Activated naive CD8-positive, alpha-beta T cell treated with anti-CD3 and anti-CD28 coated beads, Interleukin-2, amount 10 ng/mL, durations not matched to agents 7 days and 5 days (primary cell): ENCODE data around the gene CYP3A5. TPM values are rescaled to one million over a fixed set of nuclear protein-coding genes. Genes with fewer than 3 reads are reported as not detected.

ENCODE experiments used
- ATAC-seq: fragments of 150-1000 bp; cut with Tn5 transposase; one replicate; pipeline ENCODE4 v1.10.0; 2021; ENCODE audit warnings: low read depth, moderate library complexity
- POLR2A ChIA-PET: fragments of 350-600 bp; sonication (Branson Sonifier 250); formaldehyde crosslinking; loops from one replicate; lab custom pipeline; 2021; ENCODE audit warnings: antibody characterized with exemption; lab: Charles Lee
- DNase-seq: peaks from one replicate; pipeline ENCODE4 v3.0.0; 2021
- H3K27ac Mint-ChIP-seq: one replicate; pipeline ENCODE4 v1.8.0; 2022; ENCODE audit warnings: mild to moderate bottlenecking, mixed read lengths
- H3K27me3 Mint-ChIP-seq: one replicate; pipeline ENCODE4 v1.8.0; 2022; ENCODE audit warnings: mild to moderate bottlenecking, moderate library complexity, mixed read lengths
- H3K36me3 Mint-ChIP-seq: one replicate; pipeline ENCODE4 v1.8.0; 2021; ENCODE audit warnings: mild to moderate bottlenecking, mixed read lengths
- H3K4me1 Mint-ChIP-seq: one replicate; pipeline ENCODE4 v1.8.0; 2021; ENCODE audit warnings: mixed read lengths
- H3K4me3 Mint-ChIP-seq: one replicate; pipeline ENCODE4 v1.8.0; 2022; ENCODE audit warnings: mild to moderate bottlenecking, moderate library complexity, mixed read lengths
- H3K9me3 Mint-ChIP-seq: one replicate; pipeline ENCODE4 v1.8.0; 2021; ENCODE audit warnings: mixed read lengths
- total RNA-seq, 2 experiments: library from RNA; stranded (reverse); gene quantifications; one replicate each; pipeline ENCODE4 v1.2.3, GENCODE V29; 2021

The CYP3A5 gene
- total RNA-seq, 2 experiments from 2014 or later: not detected

GRCh38 chr7:99606531-99606930 lies 73.3 kb downstream of the CYP3A5 start:
- POLR2A ChIA-PET: no interaction called here
- Mint-ChIP-seq H3K27ac (no peak overlapping the region), H3K4me3 (no peak overlapping the region), H3K4me1 (peaks cover 5% of the 10 kb centered on the region), H3K27me3 (peaks cover 2% of the 10 kb centered on the region), H3K9me3 (no peaks in the 10 kb centered on the region), H3K36me3 (no peaks in the 10 kb centered on the region)
- ATAC-seq: no peak
- no peak for DNase-seq

GRCh38 chr7:99605527-99605926 lies 74.3 kb downstream of the CYP3A5 start:
- Mint-ChIP-seq H3K27ac (no peak overlapping the region), H3K9me3 (no peaks in the 10 kb centered on the region), H3K27me3 (peaks cover 2% of the 10 kb centered on the region), H3K4me1 (peaks cover 5% of the 10 kb centered on the region), H3K4me3 (no peak overlapping the region), H3K36me3 (no peaks in the 10 kb centered on the region)
- ATAC-seq: no peak
- POLR2A ChIA-PET: interaction anchor here (0.6 kb wide), 1 partner anchor 27 kb away, joined by 3 read pairs; no protein-coding TSS in a partner anchor
- no peak for DNase-seq

DNA sequence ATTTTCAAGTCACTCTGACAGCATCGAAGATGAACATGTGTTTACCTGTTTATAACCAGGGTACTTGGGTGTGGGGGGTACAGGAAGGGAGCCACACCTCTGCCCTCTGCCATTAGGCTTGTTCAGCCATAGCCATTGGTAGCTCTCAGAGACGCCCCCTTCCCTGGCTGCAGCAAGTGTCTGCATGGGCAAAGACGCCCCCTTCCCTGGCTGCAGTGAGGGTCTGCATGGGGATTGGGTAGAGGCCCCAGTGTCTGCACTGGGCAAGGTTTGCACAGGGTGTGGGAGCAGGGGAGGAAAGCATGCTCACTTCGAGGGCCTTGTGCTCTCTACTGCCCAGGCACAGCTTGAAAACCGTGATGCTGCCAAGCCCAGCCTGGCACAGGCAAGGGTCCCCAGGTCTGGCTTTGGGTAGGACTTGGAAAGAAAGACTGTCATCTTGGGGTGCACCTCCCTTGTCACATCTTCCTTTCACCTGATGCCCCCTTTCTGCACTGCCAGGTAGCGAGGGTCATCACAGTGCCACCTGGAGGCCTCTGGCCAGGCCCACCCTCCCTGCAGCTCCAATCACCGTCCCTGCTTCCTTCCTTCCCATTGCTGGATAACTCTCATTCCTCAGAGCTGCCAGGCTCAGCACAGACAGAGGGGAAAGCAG lies 78.0 kb downstream of the CYP3A5 start:
- no peak overlapping the region for H3K4me3 Mint-ChIP-seq
- H3K4me1 Mint-ChIP-seq: peaks cover 5% of the 10 kb centered on the region
- POLR2A ChIA-PET: interaction anchor here (0.6 to 1.5 kb wide), 3 partner anchors 10 to 96 kb away, joined by 3 to 4 read pairs (median 3); partner anchors contain the start of gene ZSCAN25
- no peak for DNase-seq
- H3K36me3 Mint-ChIP-seq: no peaks in the 10 kb centered on the region
- H3K27me3 Mint-ChIP-seq: no peaks in the 10 kb centered on the region
- ATAC-seq: no peak
- no peaks in the 10 kb centered on the region for H3K9me3 Mint-ChIP-seq
- H3K27ac Mint-ChIP-seq: no peak overlapping the region

- no peaks in the 10 kb centered on the region for H3K9me3 Mint-ChIP-seq
- ATAC-seq: no peak
- no peak for DNase-seq
- no peak overlapping the region for H3K4me3 Mint-ChIP-seq
- no peaks in the 10 kb centered on the region for H3K27me3 Mint-ChIP-seq
- no peak overlapping the region for H3K27ac Mint-ChIP-seq
- H3K36me3 Mint-ChIP-seq: no peaks in the 10 kb centered on the region
- H3K4me1 Mint-ChIP-seq: peaks cover 5% of the 10 kb centered on the region
- POLR2A ChIA-PET: no interaction called here
Measured at GRCh38 chr7:99599836-99600235, 80.0 kb downstream of the CYP3A5 start.

Other genes starting within 250 kb of the CYP3A5 start
- gene PTCD1, start 241.2 kb downstream of the CYP3A5 start, total RNA-seq: 10 to 100 TPM; 10.7 to 11.1 TPM
- gene CPSF4, start 241.1 kb downstream of the CYP3A5 start, total RNA-seq: 10 to 100 TPM; 61.5 to 62.1 TPM
- gene ATP5MF, start 213.8 kb downstream of the CYP3A5 start, total RNA-seq: 100 to 1,000 TPM; 338 to 377 TPM
- gene ZNF789, start 207.1 kb downstream of the CYP3A5 start, total RNA-seq: 10 to 100 TPM; 26.0 to 26.4 TPM
- gene ZNF394, start 179.7 kb downstream of the CYP3A5 start, total RNA-seq: 10 to 100 TPM; 65.1 to 71.2 TPM
- gene ZKSCAN5, start 175.3 kb downstream of the CYP3A5 start, total RNA-seq: 10 to 100 TPM; 12.7 to 13.5 TPM
- gene FAM200A, start 127.9 kb downstream of the CYP3A5 start, total RNA-seq: 1 to 10 TPM; 6.9 to 7.3 TPM
- 100 to 1,000 TPM; 133 to 134 TPM for gene ZNF655, start 121.4 kb downstream of the CYP3A5 start, total RNA-seq
- gene TMEM225B, start 81.7 kb downstream of the CYP3A5 start, total RNA-seq: 1 to 10 TPM; 1.2 to 2.3 TPM
- gene ZSCAN25, start 63.0 kb downstream of the CYP3A5 start, total RNA-seq: 10 to 100 TPM; 35.5 to 42.5 TPM
- not detected for gene CYP3A7, start 55.2 kb upstream of the CYP3A5 start, total RNA-seq
- not detected for gene CYP3A4, start 104.2 kb upstream of the CYP3A5 start, total RNA-seq
- not detected for gene CYP3A43, start 148.0 kb upstream of the CYP3A5 start, total RNA-seq
- under 1 TPM; 0.47 to 0.57 TPM for gene OR2AE1, start 197.0 kb upstream of the CYP3A5 start, total RNA-seq
- gene TRIM4, start 239.5 kb upstream of the CYP3A5 start, total RNA-seq: 10 to 100 TPM; 41.2 to 42.2 TPM
- not detected for gene GJC3, start 249.6 kb upstream of the CYP3A5 start, total RNA-seq